ENCODE results near the gene NUBPL. TPM values are rescaled to one million over a fixed set of nuclear protein-coding genes. Genes with fewer than 3 reads are reported as not detected.

The NUBPL gene
- total RNA-seq, 1 donor from 2014 or later = 11.6 TPM

GRCh38 chr14:31877255-31877798 is 316.1 kb downstream of the NUBPL start:
- TF ChIP-seq CTCF (IDR thresholded peaks at IDR 0.05) = no peak
- H3K27me3 Mint-ChIP-seq (ENCODE audit: unreplicated experiment) = no peaks in the 10 kb centered on the region
- DNase-seq (ENCODE audit: extremely low spot score, unreplicated experiment) = no peak
- peaks cover 3% of the 10 kb centered on the region for H3K9me3 Mint-ChIP-seq (ENCODE audit: unreplicated experiment)
- H3K4me3 Mint-ChIP-seq (ENCODE audit: unreplicated experiment) = peak overlapping the region; percentile 41
- peak overlapping the region; percentile 46 for H3K27ac Mint-ChIP-seq (ENCODE audit: unreplicated experiment)
- H3K36me3 Mint-ChIP-seq (ENCODE audit: unreplicated experiment) = no peaks in the 10 kb centered on the region
- peaks cover 24% of the 10 kb centered on the region for H3K4me1 Mint-ChIP-seq (ENCODE audit: unreplicated experiment)

- no peak for TF ChIP-seq CTCF (IDR thresholded peaks at IDR 0.05)
- Mint-ChIP-seq H3K27ac (ENCODE audit: unreplicated experiment) (no peak overlapping the region), H3K4me1 (ENCODE audit: unreplicated experiment) (peaks cover 24% of the 10 kb centered on the region), H3K27me3 (ENCODE audit: unreplicated experiment) (no peaks in the 10 kb centered on the region), H3K36me3 (ENCODE audit: unreplicated experiment) (no peaks in the 10 kb centered on the region), H3K4me3 (ENCODE audit: unreplicated experiment) (no peak overlapping the region), H3K9me3 (ENCODE audit: unreplicated experiment) (no peaks in the 10 kb centered on the region)
- no peak for DNase-seq (ENCODE audit: extremely low spot score, unreplicated experiment)
These were observed 318.6 kb downstream of the NUBPL start for GRCh38 chr14:31879661-31880348.

- H3K9me3 Mint-ChIP-seq (ENCODE audit: unreplicated experiment) = no peaks in the 10 kb centered on the region
- H3K4me1 Mint-ChIP-seq (ENCODE audit: unreplicated experiment) = peaks cover 30% of the 10 kb centered on the region
- DNase-seq (ENCODE audit: extremely low spot score, unreplicated experiment) = no peak
- H3K36me3 Mint-ChIP-seq (ENCODE audit: unreplicated experiment) = no peaks in the 10 kb centered on the region
- no peak overlapping the region for H3K4me3 Mint-ChIP-seq (ENCODE audit: unreplicated experiment)
- no peak overlapping the region for H3K27ac Mint-ChIP-seq (ENCODE audit: unreplicated experiment)
- TF ChIP-seq CTCF (IDR thresholded peaks at IDR 0.05) = no peak
- no peaks in the 10 kb centered on the region for H3K27me3 Mint-ChIP-seq (ENCODE audit: unreplicated experiment)
These were observed 319.7 kb downstream of the NUBPL start for GRCh38 chr14:31880935-31881334.

- no peak for TF ChIP-seq CTCF (IDR thresholded peaks at IDR 0.05)
- H3K27ac Mint-ChIP-seq (ENCODE audit: unreplicated experiment) = no peak overlapping the region
- H3K27me3 Mint-ChIP-seq (ENCODE audit: unreplicated experiment) = no peaks in the 10 kb centered on the region
- no peak overlapping the region for H3K4me3 Mint-ChIP-seq (ENCODE audit: unreplicated experiment)
- no peak for DNase-seq (ENCODE audit: extremely low spot score, unreplicated experiment)
- H3K9me3 Mint-ChIP-seq (ENCODE audit: unreplicated experiment) = no peaks in the 10 kb centered on the region
- H3K36me3 Mint-ChIP-seq (ENCODE audit: unreplicated experiment) = no peaks in the 10 kb centered on the region
- peaks cover 38% of the 10 kb centered on the region for H3K4me1 Mint-ChIP-seq (ENCODE audit: unreplicated experiment)
These were observed 320.5 kb downstream of the NUBPL start for GRCh38 chr14:31881531-31882310.

GRCh38 chr14:31884238-31884637 is 323.0 kb downstream of the NUBPL start:
- Mint-ChIP-seq H3K27me3 (ENCODE audit: unreplicated experiment) (no peaks in the 10 kb centered on the region), H3K4me3 (ENCODE audit: unreplicated experiment) (no peak overlapping the region), H3K4me1 (ENCODE audit: unreplicated experiment) (peaks cover 28% of the 10 kb centered on the region), H3K27ac (ENCODE audit: unreplicated experiment) (no peak overlapping the region), H3K36me3 (ENCODE audit: unreplicated experiment) (no peaks in the 10 kb centered on the region), H3K9me3 (ENCODE audit: unreplicated experiment) (no peaks in the 10 kb centered on the region)
- TF ChIP-seq CTCF (IDR thresholded peaks at IDR 0.05) = no peak
- no peak for DNase-seq (ENCODE audit: extremely low spot score, unreplicated experiment)

Measured in osteocyte (in vitro differentiated cells).